Measurements from ENCODE around the gene CEACAM4. TPM values are rescaled to one million over a fixed set of nuclear protein-coding genes. Genes with fewer than 3 reads are reported as not detected.
A peak's percentile ranks its signal among the peaks of the same experiment; 100 is the strongest.

Gene CEACAM4
- total and polyA plus RNA-seq, 2 of the 4 experiments (the other 2 are of a cell fraction), result not detected

- H3K18ac ChIP-seq (ENCODE audit: low read depth, low read length), result no peak overlapping the region
- intact Hi-C loops (cut with micrococcal nuclease), result loop anchor here (2.0 kb wide), 3 partner anchors 49 to 179 kb away; no protein-coding TSS in a partner anchor
- POLR2A ChIA-PET (ENCODE audit: unreplicated experiment), result no interaction called here
These were observed 15.1 kb upstream of the CEACAM4 start for GRCh38 chr19:41641879-41642485.

More at GRCh38 chr19:41641879-41642485, 15.1 kb upstream of the CEACAM4 start:
- Histone ChIP-seq H3K36me3 (ENCODE audit: control insufficient read depth, insufficient read depth, low read length) (no peaks in the 10 kb centered on the region), H3K79me1 (ENCODE audit: low read depth in 1 of 2, low read length in 2 of 2) (no peaks in the 10 kb centered on the region), H3K27me3 (ENCODE audit: control insufficient read depth, insufficient read depth, low read length) (no peaks in the 10 kb centered on the region), H3K23ac (ENCODE audit: low read depth, low read length) (no peak overlapping the region), H3K4ac (ENCODE audit: low read depth, low read length) (no peak overlapping the region), H2BK120ac (ENCODE audit: low read depth, low read length) (no peak overlapping the region), H3K27ac (ENCODE audit: insufficient read depth, low read length) (no peak overlapping the region), H4K20me1 (ENCODE audit: insufficient read depth, low read length) (no peaks in the 10 kb centered on the region), H4K5ac (ENCODE audit: low read depth, low read length) (no peak overlapping the region), H3K4me1 (ENCODE audit: control insufficient read depth, insufficient read depth, low read length) (no peaks in the 10 kb centered on the region), H2AK9ac (replicated peaks; ENCODE audit: low read depth, low read length, poor library complexity) (no peak overlapping the region), H2BK15ac (ENCODE audit: low read depth, low read length) (no peak overlapping the region), H3K14ac (replicated peaks; ENCODE audit: low read depth, low read length) (no peak overlapping the region), H3K9me3 (ENCODE audit: control insufficient read depth, insufficient read depth, low read length) (no peaks in the 10 kb centered on the region), H3K9me1 (ENCODE audit: insufficient read depth, low read length) (no peaks in the 10 kb centered on the region), H2AK5ac (ENCODE audit: low read depth, low read length) (no peak overlapping the region), H4K91ac (ENCODE audit: insufficient read depth, low read depth, low read length) (no peak overlapping the region), H3K4me2 (ENCODE audit: low read depth, low read length) (no peak overlapping the region), H3K9ac (ENCODE audit: low read depth, low read length) (no peak overlapping the region), H2BK20ac (ENCODE audit: low read depth, low read length) (no peak overlapping the region), H3K4me3 (ENCODE audit: insufficient read depth, low read depth, low read length) (no peak overlapping the region), H3K56ac (ENCODE audit: extremely low read depth, insufficient read depth, low read length) (no peak overlapping the region), H2AFZ (replicated peaks; ENCODE audit: low read length, poor library complexity) (peak overlapping the region; percentile 69), H4K8ac (ENCODE audit: low read depth in 2 of 2, low read length in 2 of 2) (no peak overlapping the region), H2BK5ac (ENCODE audit: low read depth, low read length, poor library complexity, severe bottlenecking) (no peak overlapping the region)
- ATAC-seq (ENCODE audit: low read depth), result peak; percentile 95
- DNase-seq, result peak; percentile 37
- WGBS, 2 experiments (ENCODE audit: extremely low coverage in 2 of 2, insufficient read length in 1 of 2), result no CpG with 5 or more reads among the region's 6 CpGs
- CTCF ChIA-PET, result interaction anchor here (0.6 to 1.3 kb wide), 7 partner anchors 9 to 139 kb away, joined by 3 to 6 read pairs (median 3); no protein-coding TSS in a partner anchor
- BruUV-seq (replicated peaks), result no TSS peak
- dilution Hi-C loops (cut with HindIII; ENCODE audit: low sequenced_read_pairs, unreplicated experiment), result no loop called here
- no peak for TF ChIP-seq BHLHE40 (IDR thresholded peaks at IDR 0.05; ENCODE audit: low read depth, low read length)
- no peak for TF ChIP-seq POLR2A (IDR thresholded peaks at IDR 0.05; ENCODE audit: low read depth, low read length)
- TF ChIP-seq SMC3 (IDR thresholded peaks at IDR 0.05; ENCODE audit: low read depth, low read length), result peak; percentile 54
- peak; percentile 77 for TF ChIP-seq CTCF (conservative IDR thresholded peaks at IDR 0.05; ENCODE audit: low read depth, low read length)
- TF ChIP-seq MAZ (IDR thresholded peaks at IDR 0.05; ENCODE audit: borderline replicate concordance, low read depth, low read length), result no peak
- no peak for TF ChIP-seq FOS (IDR thresholded peaks at IDR 0.05; ENCODE audit: low read depth, low read length)
- TF ChIP-seq RCOR1 (IDR thresholded peaks at IDR 0.05; ENCODE audit: insufficient replicate concordance, low read length), result no peak
- TF ChIP-seq USF2 (IDR thresholded peaks at IDR 0.05; ENCODE audit: low read depth, low read length), result no peak
- peak; percentile 63 for TF ChIP-seq RAD21 (IDR thresholded peaks at IDR 0.05; ENCODE audit: low read length)
- TF ChIP-seq NFE2L2 (IDR thresholded peaks at IDR 0.05; ENCODE audit: low read depth, low read length), result no peak
- TF ChIP-seq CEBPB (IDR thresholded peaks at IDR 0.05; ENCODE audit: low read depth, low read length), result no peak
- TF ChIP-seq CHD1 (IDR thresholded peaks at IDR 0.05; ENCODE audit: low read depth, low read length), result no peak
- no peak for TF ChIP-seq ELK1 (IDR thresholded peaks at IDR 0.05; ENCODE audit: borderline replicate concordance, low read depth, low read length)
- in situ Hi-C loops (cut with MboI; ENCODE audit: low sequenced_read_pairs), result no loop called here
